Suprapubic skin (tissue), 4 donors: ENCODE data around the gene FABP1. TPM values are rescaled to one million over a fixed set of nuclear protein-coding genes. Genes with fewer than 3 reads are reported as not detected.

ENCODE experiments used
- DNase-seq, 2 donors: peaks; one replicate each; pipeline ENCODE4 v3.0.0-alpha.2; 2019; ENCODE audit warnings: low spot score in 2 of 2
- H3K27ac ChIP-seq: fragments of 200-600 bp; sonication (generic); one replicate; pipeline ENCODE4 v1.5.1; 2019
- H3K27me3 ChIP-seq: fragments of 200-600 bp; sonication (generic); one replicate; pipeline ENCODE4 v1.5.1; 2019
- H3K36me3 ChIP-seq: fragments of 200-600 bp; sonication (generic); one replicate; pipeline ENCODE4 v1.5.1; 2019
- H3K4me1 ChIP-seq: fragments of 200-600 bp; sonication (generic); one replicate; pipeline ENCODE4 v1.5.1; 2019
- H3K4me3 ChIP-seq: fragments of 200-600 bp; sonication (generic); one replicate; pipeline ENCODE4 v1.5.1; 2019; ENCODE audit warnings: mild to moderate bottlenecking
- H3K9me3 ChIP-seq: fragments of 200-600 bp; sonication (generic); one replicate; pipeline ENCODE4 v1.5.1; 2019
- CTCF ChIP-seq, 2 donors: fragments of 200-600 bp in 1 of 2; fragments of 450-650 bp in 1 of 2; sonication (generic) in 1 of 2; IDR thresholded peaks; one replicate each; pipeline ENCODE4 v1.5.1; 2016 to 2019; ENCODE audit warnings: antibody characterized with exemption in 2 of 2, mild to moderate bottlenecking in 1 of 2, moderate library complexity in 1 of 2
- EP300 ChIP-seq: sonication (generic); formaldehyde crosslinking; IDR thresholded peaks from one replicate; pipeline ENCODE4 v1.6.1; 2017; ENCODE audit warnings: antibody characterized with exemption
- POLR2A ChIP-seq, 2 donors: fragments of 450-650 bp; IDR thresholded peaks; one replicate each; pipeline ENCODE4 v1.6.1; 2017; ENCODE audit warnings: antibody characterized with exemption in 2 of 2, mild to moderate bottlenecking in 2 of 2, moderate library complexity in 2 of 2
- POLR2AphosphoS5 ChIP-seq, 3 donors: sonication (generic); formaldehyde crosslinking; IDR thresholded peaks; one replicate each; pipeline ENCODE4 v1.6.1; 2017; ENCODE audit warnings: antibody characterized with exemption in 3 of 3
- WGBS: methylation state at CpG from one replicate; pipeline ENCODE4 v1.1.5; 2018; 5-methylcytosine and 5-hydroxymethylcytosine counted together
- total RNA-seq, 4 donors: library from RNA; depleted of rRNA; stranded (reverse); fragments of >200 nt; gene quantifications; one replicate each; pipeline ENCODE4 v1.1.0, GENCODE V29; 2016

The FABP1 gene
- total RNA-seq, 4 donors from 2014 or later: 6.8 TPM; not detected in 3

GRCh38 chr2:88146590-88146989, 18.7 kb upstream of the FABP1 start:
- no peak for DNase-seq
- H3K27ac ChIP-seq: no peak overlapping the region

GRCh38 chr2:88144914-88145497, 17.1 kb upstream of the FABP1 start:
- no peaks in the 10 kb centered on the region for H3K36me3 ChIP-seq
- no peak for DNase-seq
- 88% methylated on average over 10 of the region's 10 CpGs for WGBS

More at GRCh38 chr2:88146590-88146989, 18.7 kb upstream of the FABP1 start:
- Histone ChIP-seq H3K9me3 (peaks cover 4% of the 10 kb centered on the region), H3K27me3 (no peaks in the 10 kb centered on the region), H3K4me3 (no peak overlapping the region), H3K36me3 (no peaks in the 10 kb centered on the region), H3K4me1 (no peaks in the 10 kb centered on the region)
- TF ChIP-seq POLR2AphosphoS5 (IDR thresholded peaks at IDR 0.05): no peak
- no peak for TF ChIP-seq CTCF (IDR thresholded peaks at IDR 0.05)
- no peak for TF ChIP-seq POLR2A (IDR thresholded peaks at IDR 0.05)
- TF ChIP-seq EP300: no peak

GRCh38 chr2:88144271-88144670, 16.4 kb upstream of the FABP1 start:
- peaks cover 2% of the 10 kb centered on the region for H3K27me3 ChIP-seq
- no peak for TF ChIP-seq POLR2A (IDR thresholded peaks at IDR 0.05)
- no peak for TF ChIP-seq CTCF (IDR thresholded peaks at IDR 0.05)
- TF ChIP-seq EP300: no peak
- TF ChIP-seq POLR2AphosphoS5 (IDR thresholded peaks at IDR 0.05): no peak
- no peak overlapping the region for H3K27ac ChIP-seq
- H3K9me3 ChIP-seq: peaks cover 4% of the 10 kb centered on the region
- H3K4me1 ChIP-seq: no peaks in the 10 kb centered on the region
- no peak overlapping the region for H3K4me3 ChIP-seq
- WGBS: 68% methylated on average over 1 of the region's 1 CpG
- DNase-seq: no peak
- H3K36me3 ChIP-seq: no peaks in the 10 kb centered on the region

More at GRCh38 chr2:88144914-88145497, 17.1 kb upstream of the FABP1 start:
- TF ChIP-seq POLR2A (IDR thresholded peaks at IDR 0.05) (no peak), EP300 (no peak), CTCF (IDR thresholded peaks at IDR 0.05) (no peak), POLR2AphosphoS5 (IDR thresholded peaks at IDR 0.05) (no peak)
- Histone ChIP-seq H3K27ac (no peak overlapping the region), H3K9me3 (peaks cover 4% of the 10 kb centered on the region), H3K4me1 (no peaks in the 10 kb centered on the region), H3K4me3 (no peak overlapping the region), H3K27me3 (peaks cover 2% of the 10 kb centered on the region)

GRCh38 chr2:88141952-88142351, 14.1 kb upstream of the FABP1 start:
- Histone ChIP-seq H3K9me3 (no peaks in the 10 kb centered on the region), H3K27me3 (peaks cover 2% of the 10 kb centered on the region), H3K36me3 (no peaks in the 10 kb centered on the region), H3K27ac (no peak overlapping the region), H3K4me1 (no peaks in the 10 kb centered on the region), H3K4me3 (no peak overlapping the region)
- TF ChIP-seq POLR2AphosphoS5 (IDR thresholded peaks at IDR 0.05) (no peak), POLR2A (IDR thresholded peaks at IDR 0.05) (no peak), EP300 (no peak), CTCF (IDR thresholded peaks at IDR 0.05) (no peak)
- WGBS: 91% methylated on average over 2 of the region's 2 CpGs
- DNase-seq: no peak

- peaks cover 2% of the 10 kb centered on the region for H3K27me3 ChIP-seq
- no peak overlapping the region for H3K27ac ChIP-seq
- H3K9me3 ChIP-seq: no peaks in the 10 kb centered on the region
- H3K4me1 ChIP-seq: no peaks in the 10 kb centered on the region
- no peak for TF ChIP-seq POLR2AphosphoS5 (IDR thresholded peaks at IDR 0.05)
- TF ChIP-seq CTCF (IDR thresholded peaks at IDR 0.05): no peak
- no peak for TF ChIP-seq POLR2A (IDR thresholded peaks at IDR 0.05)
- TF ChIP-seq EP300: no peak
- 79% methylated on average over 6 of the region's 6 CpGs for WGBS
- H3K4me3 ChIP-seq: no peak overlapping the region
- H3K36me3 ChIP-seq: no peaks in the 10 kb centered on the region
- no peak for DNase-seq
These were observed 11.9 kb upstream of the FABP1 start for GRCh38 chr2:88139804-88140203.
